22Rv1 (cell line): ENCODE measurements around the gene ACTRT2.

Experiments used
- H3K27ac ChIP-seq: fragments of 450-650 bp; 2 replicates; pipeline ENCODE4 v1.5.1; 2017
- ZFX ChIP-seq: fragments of 450-650 bp; IDR thresholded peaks from 2 replicates; pipeline ENCODE4 v1.6.1; 2017; ENCODE audit warnings: antibody characterized with exemption, borderline replicate concordance
- TF ChIP-seq, protein P1 (sequence below): fragments of 450-650 bp; IDR thresholded peaks from 2 replicates; pipeline ENCODE4 v1.5.1; 2017; ENCODE audit warnings: mild to moderate bottlenecking

The ACTRT2 gene

DNA sequence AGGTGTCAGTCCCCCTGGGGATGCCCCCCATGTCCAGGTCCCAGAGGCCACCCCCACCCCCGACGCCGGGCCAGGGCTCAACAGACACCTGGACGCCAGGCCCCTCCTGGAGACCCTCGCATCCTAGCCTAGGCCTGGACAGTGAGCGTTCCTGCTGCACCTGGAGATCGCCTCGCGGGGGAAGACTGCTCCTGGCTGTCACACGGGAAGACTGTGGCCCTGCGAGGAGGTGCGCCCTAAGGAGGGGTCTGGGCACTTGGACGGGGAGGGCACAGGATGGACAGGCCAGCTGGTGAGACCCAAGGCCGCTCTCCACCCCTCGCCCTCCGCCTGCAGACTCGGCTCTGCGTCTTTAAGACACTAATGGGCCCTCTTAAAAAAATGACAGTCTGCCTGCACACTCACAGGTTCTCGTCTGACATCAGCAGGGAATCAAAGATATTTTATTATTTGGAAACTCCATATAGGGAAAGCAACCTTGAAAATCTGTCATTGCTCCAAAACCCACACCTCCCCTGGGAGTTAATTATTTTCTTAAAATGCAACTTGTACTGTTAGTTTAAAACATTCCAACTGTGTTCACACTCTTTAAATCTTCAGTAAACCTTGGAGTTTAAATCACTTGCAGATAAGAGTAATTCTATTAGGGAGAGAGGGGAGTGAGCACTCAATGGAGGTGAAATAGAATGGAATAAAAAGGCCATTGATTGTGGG, 45.6 kb upstream of the ACTRT2 start:
- H3K27ac ChIP-seq: no peak overlapping the region
- TF ChIP-seq ZFX: no peak
- TF ChIP-seq, protein P1, sequence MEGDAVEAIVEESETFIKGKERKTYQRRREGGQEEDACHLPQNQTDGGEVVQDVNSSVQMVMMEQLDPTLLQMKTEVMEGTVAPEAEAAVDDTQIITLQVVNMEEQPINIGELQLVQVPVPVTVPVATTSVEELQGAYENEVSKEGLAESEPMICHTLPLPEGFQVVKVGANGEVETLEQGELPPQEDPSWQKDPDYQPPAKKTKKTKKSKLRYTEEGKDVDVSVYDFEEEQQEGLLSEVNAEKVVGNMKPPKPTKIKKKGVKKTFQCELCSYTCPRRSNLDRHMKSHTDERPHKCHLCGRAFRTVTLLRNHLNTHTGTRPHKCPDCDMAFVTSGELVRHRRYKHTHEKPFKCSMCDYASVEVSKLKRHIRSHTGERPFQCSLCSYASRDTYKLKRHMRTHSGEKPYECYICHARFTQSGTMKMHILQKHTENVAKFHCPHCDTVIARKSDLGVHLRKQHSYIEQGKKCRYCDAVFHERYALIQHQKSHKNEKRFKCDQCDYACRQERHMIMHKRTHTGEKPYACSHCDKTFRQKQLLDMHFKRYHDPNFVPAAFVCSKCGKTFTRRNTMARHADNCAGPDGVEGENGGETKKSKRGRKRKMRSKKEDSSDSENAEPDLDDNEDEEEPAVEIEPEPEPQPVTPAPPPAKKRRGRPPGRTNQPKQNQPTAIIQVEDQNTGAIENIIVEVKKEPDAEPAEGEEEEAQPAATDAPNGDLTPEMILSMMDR: no peak

DNA sequence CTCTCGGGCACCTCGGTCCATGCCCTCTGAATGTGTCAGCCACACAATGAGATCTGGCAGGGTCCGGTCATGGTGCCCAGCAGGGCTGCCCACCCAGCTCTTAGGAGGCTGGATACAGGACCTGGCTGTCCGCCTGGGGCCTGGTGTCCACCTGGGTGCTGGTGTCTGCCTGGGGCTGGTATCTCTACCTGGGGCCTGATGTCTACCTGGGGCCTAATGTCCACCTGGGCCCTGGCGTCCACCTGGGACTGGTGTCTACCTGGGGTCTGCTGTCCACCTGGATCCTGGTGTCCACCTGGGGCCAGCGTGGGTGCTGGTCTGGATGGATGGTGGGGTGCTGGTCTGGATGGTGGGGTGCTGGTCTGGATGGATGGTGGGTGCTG, 45.1 kb upstream of the ACTRT2 start:
- no peak overlapping the region for H3K27ac ChIP-seq
- TF ChIP-seq ZFX: no peak
- TF ChIP-seq, protein P1: no peak

DNA sequence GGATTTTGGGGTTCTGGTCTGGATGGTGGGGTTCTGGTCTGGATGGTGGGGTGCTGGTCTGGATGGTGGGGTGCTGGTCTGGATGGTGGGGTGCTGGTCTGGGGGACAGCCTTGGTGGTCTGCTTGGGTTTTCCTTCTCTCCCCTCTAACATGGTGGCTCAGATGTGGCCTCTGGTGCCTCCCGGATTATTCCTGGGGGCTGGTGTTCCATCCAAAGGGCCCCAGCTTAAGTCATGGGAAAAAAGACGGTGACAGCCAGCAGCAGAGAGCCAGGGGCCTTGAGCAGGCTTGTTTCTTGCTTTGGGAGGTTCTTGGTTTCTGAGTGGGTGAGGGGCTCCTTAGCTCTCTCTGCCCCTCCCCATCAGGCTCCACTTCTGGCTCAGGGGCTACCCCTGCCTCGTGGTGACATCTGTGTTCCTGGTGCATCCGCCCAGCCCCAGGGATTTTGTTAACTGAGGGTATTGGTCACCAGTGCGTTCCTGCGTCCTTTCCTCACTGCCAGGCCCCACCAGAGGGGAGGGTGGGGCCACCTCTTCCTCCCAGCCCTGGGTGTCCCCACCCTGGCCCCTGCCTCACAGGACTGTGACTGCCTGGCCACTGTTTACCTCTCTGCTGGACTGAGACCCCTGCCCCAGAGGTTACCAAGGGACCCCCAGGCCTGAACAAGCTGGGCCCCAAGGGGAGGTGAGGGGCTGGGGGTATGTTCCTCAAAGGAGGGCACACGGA, 43.2 kb upstream of the ACTRT2 start:
- no peak overlapping the region for H3K27ac ChIP-seq
- no peak for TF ChIP-seq ZFX
- TF ChIP-seq, protein P1: no peak

DNA sequence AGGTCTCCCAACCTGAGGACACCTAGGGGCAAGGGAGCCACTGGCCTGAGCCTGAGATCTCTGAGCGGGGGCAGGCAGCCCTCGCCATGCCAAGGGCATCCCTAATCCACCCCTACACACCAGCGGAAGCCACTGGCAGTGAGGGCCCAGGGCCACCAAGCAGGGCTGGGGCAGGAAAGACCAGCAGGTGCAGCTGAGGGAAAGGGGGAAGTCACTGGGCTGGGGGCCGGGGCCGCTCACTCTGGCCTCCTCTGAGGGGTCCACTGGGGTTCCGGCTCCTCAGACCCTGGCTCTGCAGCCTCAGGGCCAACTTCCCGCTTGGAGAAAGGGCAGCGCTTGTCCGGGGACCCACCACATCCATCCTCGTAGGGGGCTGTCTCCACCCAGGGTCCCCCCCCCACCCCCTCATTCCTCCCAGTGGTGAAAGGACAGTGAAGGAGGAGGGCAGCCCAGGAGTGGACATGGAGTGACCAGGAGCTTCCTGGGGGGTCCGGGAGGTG, 42.5 kb upstream of the ACTRT2 start:
- no peak overlapping the region for H3K27ac ChIP-seq
- TF ChIP-seq ZFX: no peak
- TF ChIP-seq, protein P1: no peak

DNA sequence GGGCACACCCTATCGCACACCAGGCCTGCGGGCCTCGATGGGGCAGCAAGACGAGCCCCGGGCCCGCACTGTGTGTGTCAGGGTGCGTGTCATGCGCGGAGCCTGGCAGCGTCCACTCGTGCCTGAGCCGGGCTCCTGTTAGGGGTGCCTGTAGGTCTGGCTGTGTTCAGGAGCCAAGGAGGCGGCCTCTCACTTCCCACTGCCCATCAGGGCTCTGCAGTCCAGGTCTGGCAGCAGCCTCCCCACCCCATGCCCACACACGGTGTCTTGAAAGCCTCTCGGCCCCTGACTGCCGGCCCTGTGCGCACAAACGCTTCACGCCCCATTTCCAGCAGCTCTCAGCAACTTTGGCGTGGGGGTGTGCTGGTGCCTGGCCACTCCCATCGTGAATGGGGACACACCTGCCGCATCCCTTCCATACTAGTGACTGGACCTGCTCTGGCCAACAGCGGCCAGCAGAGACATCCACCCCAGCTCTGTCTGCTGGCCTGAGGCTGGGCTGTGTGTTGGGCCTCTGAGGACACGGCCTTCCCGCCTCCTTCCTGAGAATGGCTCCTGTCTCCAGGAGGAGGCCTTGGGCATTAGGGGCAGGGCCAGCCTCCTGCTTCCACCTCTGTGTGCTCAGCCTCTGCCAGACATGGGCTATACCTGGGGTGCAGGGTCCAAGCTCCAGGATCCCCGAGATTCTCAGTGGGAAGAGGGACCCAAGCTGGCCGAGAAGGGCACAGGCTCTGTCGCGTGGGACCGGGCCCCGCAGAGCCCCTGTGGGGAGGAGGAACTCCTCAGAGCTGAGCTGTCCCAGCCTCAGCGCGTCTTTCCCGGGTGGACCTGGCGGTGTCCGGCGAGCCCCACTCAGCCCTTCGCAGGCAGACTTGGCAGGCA, 41.8 kb upstream of the ACTRT2 start:
- no peak overlapping the region for H3K27ac ChIP-seq
- no peak for TF ChIP-seq ZFX

DNA sequence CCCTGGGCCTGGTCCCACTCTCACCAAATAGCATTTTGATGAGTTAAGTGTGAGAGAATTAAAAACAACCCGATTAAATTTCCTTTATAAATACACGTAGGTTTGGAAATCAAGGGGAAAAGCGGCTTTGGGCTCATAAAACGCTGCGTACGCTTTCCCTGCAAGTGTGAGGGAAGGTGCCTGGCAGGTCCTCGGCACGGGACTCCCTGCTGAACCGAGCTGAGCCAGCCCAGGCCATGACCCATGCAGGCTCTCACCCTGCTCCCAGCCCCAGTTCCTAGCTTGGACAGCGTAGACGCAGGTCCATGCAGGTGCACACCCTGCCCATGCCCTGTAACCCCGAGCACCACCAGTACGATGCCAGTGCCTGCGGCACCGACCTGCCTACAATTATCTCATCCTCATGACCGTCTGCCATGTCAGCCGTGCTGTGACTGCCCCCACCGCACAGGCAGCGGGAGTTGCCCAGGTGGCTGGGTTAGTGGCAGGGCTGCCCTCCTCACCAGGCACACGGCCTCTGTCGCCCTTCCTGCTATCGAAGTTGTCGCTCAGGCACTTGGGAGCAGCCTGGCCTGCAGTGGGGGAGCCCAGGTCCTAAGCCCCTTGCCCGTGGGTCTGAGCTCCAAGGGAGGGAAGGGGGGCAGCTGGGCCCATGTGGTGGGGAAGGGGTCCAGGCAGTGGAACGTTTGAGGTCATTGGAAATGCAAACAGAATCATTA, 41.0 kb upstream of the ACTRT2 start:
- H3K27ac ChIP-seq: no peak overlapping the region
- no peak for TF ChIP-seq ZFX
- TF ChIP-seq, protein P1: no peak

DNA sequence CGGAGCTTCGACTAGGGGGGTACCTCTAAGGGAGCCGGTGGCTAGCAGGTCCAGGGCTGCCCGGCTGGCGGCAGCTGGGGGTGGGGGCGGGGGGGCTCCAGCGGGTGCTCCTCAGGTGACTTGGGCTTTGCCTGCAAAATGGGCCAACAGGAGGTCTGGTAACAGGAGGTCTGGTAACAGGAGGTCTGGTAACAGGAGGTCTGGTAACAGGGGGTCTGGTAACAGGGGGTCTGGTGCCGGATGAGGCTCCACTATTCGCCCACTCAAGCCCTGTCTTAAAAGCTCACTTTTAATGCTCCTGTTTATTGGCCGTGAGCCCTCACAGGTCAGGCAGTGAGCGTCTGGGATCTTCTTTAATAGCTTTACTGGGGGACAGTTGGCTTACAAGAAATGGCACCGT, 40.4 kb upstream of the ACTRT2 start:
- no peak overlapping the region for H3K27ac ChIP-seq
- TF ChIP-seq, protein P1: no peak
- TF ChIP-seq ZFX: no peak
